HG03521 (cell line): ENCODE measurements around the gene CDC37L1.

Experiments used
- ATAC-seq: cut with Tn5 transposase; IDR thresholded peaks from one replicate; pipeline ENCODE4 v1.9.1; 2021; ENCODE audit warnings: mild to moderate bottlenecking, moderate library complexity; ENCODE audit not compliant: unreplicated experiment

CDC37L1 gene

DNA sequence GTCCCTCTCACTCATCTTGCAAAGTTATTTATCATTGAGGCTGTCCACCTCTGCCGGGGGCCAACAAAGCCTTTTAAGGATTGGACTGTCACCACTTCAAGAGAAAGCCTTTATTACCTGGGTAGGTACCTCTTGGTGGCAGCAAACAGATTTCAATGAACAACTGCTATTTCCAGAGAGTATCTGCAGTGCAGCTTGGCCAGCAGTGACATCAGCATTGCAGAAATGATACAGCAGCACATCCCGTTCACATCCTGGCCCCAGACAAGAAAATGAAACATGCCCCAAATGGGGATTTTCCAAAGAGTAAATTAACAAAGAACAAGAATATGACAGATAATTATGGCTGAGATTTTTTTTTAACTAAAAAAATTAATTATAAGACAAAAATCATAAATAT lies 10.8 kb upstream of the CDC37L1 start:
- ATAC-seq, result no peak

DNA sequence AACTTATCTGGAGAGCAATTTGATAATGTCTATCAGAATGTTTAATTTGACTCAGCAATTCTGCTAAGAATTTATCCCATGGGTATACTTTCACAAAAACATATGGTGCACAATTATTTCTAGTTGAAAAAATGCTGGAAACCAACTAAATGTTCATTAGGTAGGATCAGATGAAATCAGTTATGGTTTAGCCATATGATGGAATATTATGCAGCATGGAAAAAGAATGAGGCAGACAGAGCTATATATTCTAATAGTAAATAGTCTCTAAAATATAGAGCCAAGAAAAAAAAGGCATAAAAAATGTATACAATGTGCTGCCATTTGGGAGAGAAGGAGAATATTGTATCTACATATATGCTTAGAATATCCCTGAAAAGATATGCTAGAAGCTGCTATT lies 9.5 kb upstream of the CDC37L1 start:
- ATAC-seq, result no peak

DNA sequence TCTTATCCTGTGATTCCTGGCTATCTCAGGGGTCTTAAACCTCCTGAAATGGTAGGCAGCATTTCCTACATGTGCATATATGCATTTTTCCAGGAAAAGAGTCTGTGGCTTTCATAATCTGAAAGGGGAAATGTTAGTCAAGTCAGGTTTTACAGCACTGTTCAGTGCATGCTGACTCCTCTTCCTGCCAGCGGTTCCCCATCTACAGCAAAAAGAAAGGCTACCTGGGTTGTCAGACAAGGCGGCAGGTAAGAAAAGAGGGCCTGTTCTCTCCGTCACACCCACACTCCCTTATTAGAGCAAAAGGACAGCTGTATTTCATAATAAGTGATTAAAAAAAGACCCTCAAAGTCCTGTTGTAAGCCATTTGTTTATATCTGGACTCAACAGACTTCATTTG lies 8.8 kb upstream of the CDC37L1 start:
- ATAC-seq, result no peak

DNA sequence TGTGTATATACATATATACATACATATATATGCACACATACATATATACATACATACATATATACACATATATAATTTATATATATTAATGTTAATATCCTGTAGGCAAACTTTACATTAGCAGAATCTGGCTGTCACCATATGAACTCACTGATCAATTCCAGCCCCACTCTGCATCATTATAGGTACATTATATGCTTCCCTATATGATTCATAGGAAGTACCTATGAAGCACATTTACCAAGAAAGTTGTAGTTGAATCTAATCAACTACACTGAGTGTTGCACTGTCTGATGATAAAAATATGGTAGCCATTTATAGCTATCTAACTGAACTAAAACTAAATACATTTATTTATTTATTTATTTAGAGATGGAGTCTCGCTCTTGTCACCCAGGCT lies 7.6 kb upstream of the CDC37L1 start:
- no peak for ATAC-seq

DNA sequence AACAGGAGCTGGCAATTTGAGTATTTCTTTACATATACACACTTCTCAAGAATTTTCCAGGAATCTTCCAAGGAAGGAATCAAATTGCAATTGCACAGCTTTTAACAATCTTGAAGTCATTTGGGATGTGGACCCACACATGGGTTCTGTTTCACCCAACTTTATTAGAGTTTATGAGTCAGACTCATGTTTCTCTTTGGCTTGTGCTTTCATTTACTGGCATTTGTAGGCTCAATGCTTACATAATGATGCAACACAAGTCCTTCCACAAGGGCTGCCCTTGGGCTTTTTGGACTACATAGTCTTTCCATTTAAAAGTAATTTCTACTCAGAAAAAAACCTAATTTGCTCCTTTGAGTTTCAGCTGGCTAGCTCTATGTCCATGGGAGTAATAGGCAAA lies 4.6 kb upstream of the CDC37L1 start:
- no peak for ATAC-seq

DNA sequence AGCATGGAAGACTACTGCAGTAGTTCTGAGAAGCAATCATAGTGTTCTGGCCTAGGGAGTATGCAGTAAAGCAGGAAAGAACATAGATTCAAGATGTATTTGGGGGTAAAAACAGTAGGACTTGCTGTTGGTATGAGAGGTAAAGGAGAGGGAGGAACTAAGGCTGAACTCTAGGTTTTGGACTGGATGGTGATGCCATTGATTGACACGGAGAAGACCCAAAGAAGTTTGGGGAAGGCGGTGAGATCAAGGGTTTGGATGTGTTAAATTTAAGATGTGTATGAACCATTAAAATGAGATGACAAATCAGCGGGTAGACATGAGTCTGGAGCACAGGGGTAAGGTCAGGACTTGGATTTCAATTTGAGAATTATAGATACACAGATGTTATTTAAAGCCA lies 2.0 kb upstream of the CDC37L1 start:
- no peak for ATAC-seq

DNA sequence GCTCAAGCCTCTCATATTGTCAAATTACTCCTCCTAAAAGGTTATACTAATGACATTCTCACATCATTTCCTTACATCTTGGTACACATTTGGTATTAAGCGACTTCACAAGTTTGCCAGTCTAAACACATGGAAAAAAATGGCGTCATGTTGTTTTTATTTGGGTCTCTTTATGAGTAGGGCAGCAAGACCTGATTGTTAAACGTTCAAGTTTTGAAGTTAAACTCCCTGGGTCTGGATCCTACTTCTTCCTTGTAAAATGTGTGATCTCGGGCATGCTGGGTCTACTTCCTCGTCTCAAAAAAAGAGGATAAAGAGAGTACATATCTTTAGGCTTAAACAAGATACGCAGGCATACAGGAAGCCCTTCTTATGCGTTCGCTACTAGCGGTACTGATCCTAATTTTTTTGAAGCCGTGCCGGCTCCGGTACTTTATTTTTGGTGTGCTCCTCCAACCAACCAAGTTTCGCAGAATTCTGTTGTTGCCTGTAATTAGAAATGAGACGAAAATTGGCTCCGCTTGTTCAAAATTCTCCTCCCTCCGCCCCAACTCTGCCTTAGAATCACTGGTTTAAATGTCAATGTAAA lies 596 bp upstream of the CDC37L1 start:
- no peak for ATAC-seq

DNA sequence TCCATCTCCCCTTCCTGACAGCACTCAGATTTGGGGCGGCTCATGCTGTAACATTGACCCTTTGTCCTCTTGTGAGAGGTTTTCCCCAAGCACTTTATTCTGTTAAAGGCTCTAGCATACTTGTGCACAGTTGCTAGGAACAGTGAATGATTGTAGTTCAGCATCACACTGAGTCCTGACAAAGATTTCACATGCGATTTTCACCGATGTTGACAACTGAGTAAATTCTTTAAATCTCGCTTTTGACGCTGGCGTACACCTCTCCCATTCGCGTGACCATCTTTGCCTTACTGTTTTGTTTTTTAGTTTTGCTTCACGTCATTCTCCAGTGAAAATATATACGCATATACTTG lies 780 bp downstream of the CDC37L1 start:
- no peak for ATAC-seq

DNA sequence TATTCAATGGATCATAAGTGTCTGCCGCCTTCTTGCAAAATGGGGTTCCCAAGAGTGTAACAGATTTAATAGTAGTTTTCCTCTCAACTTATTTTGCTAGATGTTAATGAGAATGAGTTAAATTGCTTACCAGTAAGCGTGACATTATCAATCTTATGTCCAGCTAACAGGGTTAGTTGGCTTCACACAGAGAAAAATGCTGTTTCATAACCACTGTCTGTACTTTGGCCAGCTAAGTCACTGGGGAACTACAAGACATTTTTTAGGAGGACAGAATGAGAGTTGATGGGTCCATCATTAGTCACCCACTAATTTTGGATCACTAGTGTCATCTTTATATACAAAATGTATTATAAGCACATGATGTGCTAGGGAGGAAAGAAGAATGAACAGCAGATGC lies 1.4 kb downstream of the CDC37L1 start:
- no peak for ATAC-seq

DNA sequence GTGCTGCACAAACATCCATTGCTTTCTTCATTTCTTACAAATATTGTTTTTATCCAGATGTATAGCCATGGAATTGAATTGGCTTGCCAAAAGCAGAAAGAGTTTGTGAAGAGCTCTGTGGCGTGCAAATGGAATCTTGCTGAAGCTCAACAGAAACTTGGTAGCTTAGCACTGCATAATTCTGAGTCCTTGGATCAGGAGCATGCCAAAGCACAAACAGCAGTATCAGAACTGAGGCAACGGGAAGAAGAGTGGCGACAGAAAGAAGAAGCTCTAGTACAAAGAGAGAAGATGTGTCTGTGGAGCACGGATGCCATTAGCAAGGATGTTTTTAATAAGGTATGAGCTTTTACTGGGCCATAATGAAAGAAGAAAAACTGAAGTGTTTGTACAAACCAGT lies 5.5 kb downstream of the CDC37L1 start:
- no peak for ATAC-seq

DNA sequence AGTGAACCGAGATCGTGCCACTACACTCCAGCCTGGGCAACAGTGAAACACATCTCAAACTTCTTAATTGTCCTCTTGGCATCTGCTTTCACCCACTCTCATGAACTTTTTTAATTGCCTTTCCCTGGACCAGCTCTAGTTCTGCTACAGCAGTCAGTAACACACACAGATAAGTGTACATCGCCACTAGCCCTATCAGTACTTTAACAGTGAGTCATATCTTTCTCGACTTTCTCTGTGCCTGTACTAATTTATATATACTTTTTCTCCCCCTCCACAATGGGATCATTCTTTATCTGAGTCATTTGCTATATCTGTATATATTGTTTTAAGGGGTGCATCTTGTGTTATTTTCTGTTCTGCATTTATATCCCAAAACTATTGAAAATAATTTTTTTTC lies 6.7 kb downstream of the CDC37L1 start:
- ATAC-seq, result no peak

DNA sequence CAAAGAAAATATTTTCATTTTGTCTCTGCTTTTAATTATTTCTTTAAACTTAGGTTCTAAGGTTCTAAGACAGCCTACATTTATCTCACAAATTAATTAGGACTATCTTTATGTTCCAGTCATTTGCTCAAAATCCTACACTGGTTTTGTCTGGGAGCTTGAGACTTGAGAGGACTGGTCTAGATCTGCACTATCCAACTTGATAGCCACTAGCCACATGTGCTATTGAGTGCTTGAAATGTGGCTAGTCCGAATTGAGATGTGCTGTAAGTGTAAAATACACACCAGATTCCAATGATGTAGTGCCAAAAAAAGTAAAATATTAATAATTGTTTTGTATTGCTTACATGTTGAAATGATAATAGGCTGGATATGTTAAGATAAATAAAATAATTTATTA lies 7.2 kb downstream of the CDC37L1 start:
- no peak for ATAC-seq

DNA sequence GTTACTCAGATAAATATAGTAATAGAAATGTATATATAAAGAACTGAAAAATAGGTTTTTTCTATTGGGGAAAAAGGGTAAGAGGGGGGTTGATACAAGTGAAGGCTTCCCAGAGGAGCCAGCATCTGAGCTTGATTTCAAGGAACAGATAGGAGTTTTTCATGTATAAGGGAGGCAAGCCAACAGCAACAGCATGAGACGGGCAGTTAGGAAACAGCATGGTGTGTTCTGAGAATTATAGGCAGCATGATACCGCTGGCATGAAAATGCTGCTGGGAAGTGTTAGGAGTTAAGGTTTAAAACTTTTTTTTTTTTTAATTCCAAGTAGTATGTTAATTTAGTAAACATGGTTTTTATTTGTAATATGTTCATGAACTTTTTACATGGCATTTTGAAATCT lies 9.7 kb downstream of the CDC37L1 start:
- ATAC-seq, result no peak

DNA sequence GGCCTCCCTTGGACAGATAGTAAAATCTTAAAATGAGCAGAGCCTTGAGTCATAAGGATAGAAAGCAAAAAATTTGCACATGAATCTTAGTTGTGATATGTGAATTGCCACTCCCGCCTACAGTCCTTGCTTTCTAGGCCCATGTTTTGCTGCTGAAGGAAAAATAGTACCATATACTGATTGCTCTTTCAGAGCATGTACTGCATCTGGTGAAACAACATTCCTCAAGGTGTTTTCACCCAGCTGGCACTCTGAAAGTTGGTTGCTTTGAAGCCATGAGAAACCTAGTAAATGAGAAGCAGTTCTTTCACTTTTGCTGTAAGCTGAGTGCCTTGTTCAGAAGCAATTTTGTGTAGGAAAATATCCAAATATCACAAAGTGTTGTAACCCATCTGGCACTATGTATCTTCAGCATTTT lies 10.3 kb downstream of the CDC37L1 start:
- ATAC-seq, result peak; percentile 48

DNA sequence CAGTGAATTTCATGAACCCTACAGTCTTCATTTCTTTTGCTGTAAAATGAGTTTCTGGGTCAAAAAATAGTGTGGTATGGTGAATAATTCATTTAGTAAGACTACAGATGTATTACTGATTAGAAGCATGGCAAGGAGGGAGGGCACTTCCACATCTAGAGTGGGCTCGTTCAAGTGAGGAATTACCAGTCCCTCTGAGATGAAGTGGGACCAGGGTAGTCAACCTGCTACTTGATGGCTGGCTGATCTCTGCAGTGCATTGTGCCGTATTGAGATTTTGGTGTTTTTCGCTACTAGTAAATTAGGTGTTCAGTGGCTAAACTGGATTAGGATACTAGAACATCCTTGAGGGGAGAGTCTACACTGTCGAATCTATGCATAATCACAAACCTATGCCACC lies 10.8 kb downstream of the CDC37L1 start:
- ATAC-seq, result peak; percentile 43

DNA sequence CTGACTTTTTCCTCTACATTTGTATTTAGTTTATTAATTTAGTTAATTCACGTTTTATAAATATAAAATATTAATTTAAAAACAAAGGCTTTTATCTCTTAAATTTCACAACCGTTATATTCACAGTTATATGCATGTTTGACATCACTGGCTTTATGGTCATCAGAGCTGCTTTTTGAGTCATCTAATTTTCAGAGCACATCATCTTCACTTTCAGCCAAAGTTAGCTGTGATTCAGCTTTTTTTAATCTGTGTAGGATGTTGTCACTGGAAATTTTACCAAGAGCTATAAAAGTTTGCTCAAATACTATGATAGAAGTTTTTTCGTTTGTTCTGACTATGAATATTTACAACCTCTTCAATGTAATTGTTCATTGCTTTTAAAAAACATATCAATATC lies 12.4 kb downstream of the CDC37L1 start:
- ATAC-seq, result no peak

DNA sequence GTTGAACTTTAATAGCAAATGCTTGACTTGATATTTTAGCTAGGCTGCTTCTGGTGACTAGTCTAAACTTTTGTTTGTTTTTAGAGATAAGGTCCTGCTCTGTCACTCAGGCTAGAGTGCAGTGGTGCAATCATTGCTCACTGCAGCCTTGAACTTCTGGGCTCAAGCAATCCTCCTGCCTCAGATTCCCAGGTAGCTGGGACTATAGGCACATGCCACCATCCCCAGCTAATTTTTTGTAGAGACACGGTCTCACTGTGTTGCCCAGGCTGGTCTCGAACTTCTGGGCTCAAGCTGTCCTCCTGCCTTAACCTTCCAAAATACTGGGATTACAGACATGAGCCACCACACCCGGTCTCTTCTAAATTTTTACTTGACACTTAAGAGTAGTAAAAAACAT lies 20.7 kb downstream of the CDC37L1 start:
- ATAC-seq, result no peak

DNA sequence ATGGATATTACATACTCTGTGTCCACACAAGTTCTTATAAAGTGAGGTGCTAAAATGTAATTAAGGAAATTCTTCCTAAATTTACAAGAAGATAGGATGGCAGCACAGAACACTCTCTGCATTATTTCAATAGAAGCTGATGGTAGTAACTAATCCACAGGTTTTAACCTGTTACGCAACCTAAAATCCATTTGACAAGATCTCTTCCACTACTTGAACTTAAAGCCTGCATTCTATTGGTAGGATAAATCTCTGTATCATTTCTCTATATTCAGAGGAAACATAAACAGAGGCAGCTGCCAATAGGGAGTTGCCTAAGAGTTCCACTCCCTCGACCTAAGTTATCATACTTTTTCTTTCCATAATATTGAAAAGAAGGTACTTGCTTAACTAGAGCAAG lies 21.6 kb downstream of the CDC37L1 start:
- no peak for ATAC-seq

DNA sequence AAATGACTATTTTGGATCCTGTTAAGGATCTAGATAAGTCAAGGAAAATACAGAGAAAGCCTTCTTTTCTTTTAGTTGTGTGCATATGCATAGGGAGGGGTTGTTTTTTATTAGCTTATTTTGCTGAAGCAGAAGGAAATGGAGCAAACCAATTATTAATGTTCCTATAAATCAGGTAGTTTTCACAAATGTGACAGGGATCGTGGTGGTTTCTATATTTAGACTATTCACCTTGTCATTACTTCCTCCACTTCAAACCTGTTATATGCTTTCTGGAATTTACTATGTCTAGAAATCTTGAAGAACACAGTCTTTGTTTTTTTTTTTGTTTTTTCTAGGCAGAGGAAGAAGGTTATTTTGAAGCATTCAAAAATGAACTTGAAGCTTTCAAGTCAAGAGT lies 22.2 kb downstream of the CDC37L1 start:
- ATAC-seq, result no peak

DNA sequence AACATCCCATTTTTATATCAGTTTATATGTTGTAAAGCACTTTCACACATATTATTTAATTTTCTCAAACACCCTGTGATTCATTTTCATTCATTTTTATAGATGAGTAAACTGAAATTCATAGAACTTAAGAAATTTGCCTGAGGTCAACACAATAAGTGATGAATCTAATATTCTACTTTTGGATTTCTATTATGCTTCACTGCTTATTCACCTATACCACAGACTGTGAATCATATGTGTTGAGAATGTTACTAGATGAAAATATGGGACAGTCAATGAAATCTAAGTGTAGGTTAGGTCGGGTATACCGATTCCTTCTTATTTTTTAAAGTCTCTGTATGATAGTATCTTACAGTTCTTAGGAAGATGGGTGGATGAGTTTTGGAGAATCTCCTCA lies 24.8 kb downstream of the CDC37L1 start:
- no peak for ATAC-seq

DNA sequence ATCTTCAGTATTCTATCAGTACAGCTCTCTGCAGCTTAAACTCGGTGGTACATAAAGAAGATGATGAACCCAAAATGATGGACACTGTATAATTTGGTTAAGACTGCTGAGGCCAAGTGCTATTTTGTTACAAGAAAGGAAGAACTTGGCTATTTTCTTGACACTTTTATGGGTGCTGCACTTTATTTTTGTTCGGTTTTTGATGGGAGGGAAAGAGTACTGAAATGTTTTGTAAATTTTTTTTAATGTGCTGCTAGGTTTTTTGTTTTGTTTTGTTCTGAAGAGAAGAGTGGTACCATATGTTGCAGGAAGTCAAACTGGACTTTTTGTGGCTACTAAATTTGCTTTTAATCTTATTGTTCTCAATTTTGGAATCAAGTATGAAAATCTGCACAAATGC lies 26.7 kb downstream of the CDC37L1 start:
- ATAC-seq, result no peak

DNA sequence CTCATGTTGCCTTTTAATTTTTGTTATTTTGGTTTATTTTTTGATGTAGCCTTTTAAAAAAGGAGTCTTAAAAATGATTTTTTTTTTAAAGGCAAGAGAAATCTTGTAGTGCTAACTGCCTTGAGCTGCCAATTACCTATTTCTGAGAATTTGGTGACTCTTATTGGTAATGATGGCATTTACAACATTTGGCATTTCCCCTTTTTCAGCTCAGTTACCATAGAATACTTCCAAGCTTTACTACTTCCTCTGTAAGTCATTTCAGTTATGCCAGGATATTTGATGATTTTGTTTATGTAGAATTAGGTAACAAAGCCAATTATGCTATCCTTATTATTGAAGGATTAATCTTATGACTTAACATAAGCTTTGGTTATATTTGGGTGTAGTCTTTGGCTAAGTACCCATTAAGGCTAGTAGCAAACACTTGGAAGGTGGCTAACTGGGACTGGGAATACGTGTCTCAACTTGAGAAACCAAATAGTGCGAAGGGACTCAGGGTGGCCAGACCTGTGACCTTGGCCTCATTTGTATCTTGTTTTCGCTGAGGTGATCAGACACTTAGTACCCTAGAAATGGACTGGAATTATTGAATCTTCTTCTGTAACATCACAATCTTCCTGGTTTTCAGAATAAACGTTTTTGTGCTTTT lies 27.7 kb downstream of the CDC37L1 start:
- ATAC-seq, result no peak

DNA sequence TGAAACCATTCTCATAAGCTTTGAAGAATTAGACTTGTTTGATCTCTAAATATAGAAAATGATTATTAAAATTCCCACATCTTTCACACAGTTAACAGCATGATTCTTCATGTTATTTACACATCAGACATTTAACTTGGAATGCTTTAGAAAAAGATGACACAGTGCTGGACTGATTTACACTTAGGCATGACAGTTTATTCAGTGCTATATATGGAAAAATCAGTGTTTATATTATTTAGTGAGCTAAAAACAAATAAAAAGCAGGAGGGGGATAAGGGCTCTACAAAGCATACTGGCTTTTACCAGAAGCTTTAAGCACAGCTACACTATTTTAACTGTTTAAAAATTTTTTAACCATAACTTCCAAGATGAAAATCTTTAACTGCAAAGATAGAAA lies 30.0 kb downstream of the CDC37L1 start:
- no peak for ATAC-seq
